NCI-H82 treated with DMSO at 0.1 percent for 48 hours (cell line): ENCODE measurements around the gene LRP2BP.
A peak's percentile ranks its signal among the peaks of the same experiment; 100 is the strongest.

Experiments
- DNase-seq: peaks from one replicate; lab custom pipeline; 2025; ENCODE audit not compliant: unreplicated experiment; lab: John Stamatoyannopoulos, UW

Gene LRP2BP

DNA sequence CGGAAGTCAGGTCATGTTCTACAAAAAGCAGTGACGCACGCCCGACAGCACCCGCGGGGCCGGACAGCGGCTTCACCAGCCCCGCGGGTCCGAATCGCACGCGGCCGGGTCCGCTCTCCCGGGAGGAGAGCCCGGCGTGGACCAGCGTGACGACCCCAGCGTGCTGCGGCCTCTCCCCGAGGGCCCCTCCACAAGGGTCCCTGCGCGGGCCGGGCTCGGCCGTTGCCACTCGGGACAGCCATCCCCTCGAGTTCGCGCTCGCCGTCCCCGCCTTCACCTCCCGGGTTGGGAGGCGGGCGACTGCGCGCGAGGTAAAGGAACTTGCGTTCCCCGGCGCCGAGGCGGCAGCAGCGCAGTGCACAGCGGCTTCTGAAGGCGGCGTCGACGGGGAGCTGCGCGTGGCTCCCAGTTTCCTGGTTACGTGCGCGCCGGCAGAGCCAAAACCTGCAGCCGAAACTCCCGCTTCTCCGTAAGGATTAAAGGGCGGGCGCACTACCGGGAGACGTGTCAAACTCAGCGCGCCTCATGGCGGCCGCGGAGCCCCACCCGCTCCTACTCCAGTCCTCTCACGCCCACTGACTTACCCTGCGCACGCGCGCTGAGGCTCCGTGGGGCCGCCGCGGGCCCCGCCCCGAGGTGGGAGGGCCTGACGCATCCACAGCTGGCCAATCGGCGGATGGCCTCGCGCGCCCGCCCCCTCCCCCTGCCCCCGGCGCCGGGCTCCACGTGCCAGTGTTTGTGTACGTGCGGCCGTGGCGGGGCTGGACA lies 416 bp upstream of the LRP2BP start:
- peak; percentile 89 for DNase-seq

DNA sequence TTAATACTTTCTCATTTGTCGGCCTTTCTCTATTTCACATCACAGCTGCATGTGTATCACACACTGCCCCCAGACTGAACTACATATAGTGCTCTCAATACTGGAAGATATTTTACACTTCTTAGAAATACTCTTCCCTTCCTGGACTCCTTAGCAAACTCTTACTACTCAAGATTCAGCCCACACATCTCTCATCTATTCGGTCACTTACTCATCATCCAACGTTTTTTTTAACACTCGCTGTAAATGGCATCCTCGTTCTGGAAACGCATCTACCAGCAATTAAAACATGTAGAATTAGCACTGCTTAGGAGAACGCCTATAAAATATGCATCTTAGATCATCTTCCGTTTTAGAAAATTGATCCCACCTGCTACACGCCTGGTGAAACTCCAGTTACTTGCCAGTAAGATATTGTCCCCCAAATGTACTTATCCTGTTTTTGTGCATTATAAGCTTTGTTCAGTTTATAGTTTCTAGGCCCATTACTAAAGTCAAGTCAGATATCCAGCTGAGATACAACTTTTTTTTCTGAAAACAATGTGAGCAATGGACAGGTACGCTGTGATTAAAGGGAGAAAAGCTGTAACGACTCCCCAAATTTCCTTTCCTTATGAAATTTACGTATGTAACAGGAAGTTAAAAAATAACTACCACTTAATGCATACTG lies 1.0 kb downstream of the LRP2BP start:
- DNase-seq = no peak

GRCh38 chr4:185392156-185392555 lies 3.6 kb downstream of the LRP2BP start:
- no peak for DNase-seq

DNA sequence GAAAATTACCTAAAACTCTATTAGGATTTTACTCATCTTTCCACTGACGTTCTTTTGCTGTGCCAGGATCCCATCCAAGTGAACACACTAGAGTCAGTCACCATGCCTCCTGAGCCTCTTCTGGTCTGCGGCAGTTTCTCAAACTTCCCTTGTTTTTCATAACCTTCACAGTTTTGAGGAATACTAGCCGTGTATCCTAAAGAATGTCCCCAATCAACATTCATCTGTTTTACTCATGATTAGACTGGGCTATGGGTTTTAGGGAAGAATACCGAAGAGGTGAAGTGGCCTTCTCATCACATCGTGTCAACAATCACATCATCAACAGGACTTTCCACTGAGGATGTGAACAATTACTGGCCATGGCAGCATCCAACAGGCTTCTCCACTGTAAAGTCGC lies 4.8 kb downstream of the LRP2BP start:
- no peak for DNase-seq

- DNase-seq = no peak
Observed at GRCh38 chr4:185387957-185388356, 7.8 kb downstream of the LRP2BP start.

DNA sequence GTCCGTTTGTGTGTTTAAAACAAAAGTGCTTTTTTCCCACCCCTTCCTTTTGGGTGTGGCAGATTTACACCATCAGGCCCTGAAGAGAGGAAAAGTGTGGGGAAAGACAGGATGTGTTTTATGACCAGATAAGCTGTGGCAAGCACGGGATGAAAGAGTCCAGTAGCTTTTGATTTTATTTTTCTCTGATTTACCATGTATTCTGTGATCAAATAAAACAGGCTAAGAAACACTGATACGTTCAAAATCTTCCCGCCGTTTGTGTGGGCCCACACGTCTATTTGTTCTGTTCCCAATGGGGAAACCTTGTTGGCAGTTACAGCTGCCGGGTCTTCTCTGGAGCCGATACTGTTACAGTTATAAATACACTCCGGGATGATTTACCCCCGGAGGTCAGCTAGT lies 10.8 kb downstream of the LRP2BP start:
- no peak for DNase-seq

DNA sequence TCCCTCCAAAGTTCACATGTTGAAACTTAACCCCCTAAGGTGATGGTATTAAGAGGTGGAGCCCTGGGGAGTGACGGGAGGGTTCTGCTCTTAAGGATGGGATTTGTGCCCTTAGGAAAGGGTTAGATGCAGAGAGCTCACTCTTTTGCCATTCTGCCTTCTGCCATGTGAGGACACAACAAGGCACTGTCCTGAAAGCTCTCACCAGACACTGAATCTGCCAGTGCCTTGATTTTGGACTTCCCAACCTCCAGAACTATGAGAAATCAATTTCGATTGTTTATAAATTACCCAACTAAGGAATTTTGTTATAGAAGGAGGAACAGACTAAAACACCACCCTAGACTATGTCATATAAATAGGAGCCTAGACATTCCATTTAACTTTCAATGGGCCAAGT lies 11.7 kb downstream of the LRP2BP start:
- DNase-seq = no peak

- no peak for DNase-seq
Observed at GRCh38 chr4:185383451-185383850, 12.3 kb downstream of the LRP2BP start.

- DNase-seq = no peak
Observed at GRCh38 chr4:185382754-185383153, 13.0 kb downstream of the LRP2BP start.

DNA sequence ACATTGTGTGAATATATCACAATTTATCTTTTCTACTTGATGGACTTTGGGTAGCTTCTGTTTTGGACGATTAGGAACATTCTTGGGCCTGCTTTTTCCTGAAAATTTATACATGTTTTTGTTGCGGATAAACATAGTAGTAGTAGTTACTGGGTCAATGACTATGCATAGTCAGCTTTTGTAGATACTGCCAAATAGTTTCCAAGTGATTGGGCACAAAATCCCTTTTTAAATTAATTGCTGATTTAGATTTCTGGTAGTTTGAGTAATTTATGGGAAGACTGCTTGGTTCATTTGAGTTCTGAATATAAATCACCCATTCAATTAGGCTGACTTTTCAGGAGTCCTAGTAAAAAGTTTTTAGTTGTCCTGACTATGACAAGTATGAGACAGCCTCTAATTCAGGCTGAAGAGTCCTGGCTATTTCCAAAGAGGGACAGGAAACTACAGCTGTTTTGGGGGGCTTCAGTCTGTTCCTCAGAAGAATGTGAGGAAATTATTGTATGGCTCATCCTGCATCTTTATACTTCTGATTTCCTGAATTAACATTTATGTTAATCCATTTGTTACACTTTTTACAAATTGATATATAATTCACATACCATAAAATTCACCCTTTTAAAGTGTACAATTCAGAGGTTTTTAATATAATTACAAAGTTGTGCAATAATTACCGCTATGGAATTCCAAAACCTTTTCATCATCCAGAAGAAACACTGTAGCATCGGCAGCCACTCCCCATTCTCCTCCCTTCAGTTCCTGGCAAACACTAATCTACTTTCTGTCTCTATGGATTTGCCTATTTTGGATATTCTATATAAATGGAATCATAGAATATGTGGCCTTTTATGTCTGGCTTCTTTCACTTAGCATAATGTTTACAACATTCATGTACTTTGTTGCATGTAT lies 14.2 kb downstream of the LRP2BP start:
- no peak for DNase-seq

DNA sequence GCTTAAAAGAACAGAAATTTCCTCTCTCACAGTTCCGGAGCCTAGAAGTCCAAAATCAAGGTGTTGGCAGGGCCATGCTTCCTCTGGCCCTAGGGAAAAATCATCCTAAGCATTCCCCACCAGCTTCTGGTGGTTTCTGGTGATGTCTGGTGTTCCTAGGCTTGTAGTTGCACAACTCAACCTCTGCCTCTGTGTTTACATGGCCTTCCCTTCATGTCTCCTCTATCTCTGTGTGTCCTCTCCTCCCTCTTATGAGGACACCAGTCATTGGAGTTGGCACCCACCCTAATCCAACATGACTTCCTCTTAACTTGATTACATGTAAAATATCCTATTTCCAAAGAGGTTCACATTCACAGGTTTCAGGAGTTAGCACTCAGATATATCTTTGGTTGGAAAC lies 15.4 kb downstream of the LRP2BP start:
- no peak for DNase-seq

GRCh38 chr4:185379326-185380295 lies 16.1 kb downstream of the LRP2BP start:
- DNase-seq = no peak

DNA sequence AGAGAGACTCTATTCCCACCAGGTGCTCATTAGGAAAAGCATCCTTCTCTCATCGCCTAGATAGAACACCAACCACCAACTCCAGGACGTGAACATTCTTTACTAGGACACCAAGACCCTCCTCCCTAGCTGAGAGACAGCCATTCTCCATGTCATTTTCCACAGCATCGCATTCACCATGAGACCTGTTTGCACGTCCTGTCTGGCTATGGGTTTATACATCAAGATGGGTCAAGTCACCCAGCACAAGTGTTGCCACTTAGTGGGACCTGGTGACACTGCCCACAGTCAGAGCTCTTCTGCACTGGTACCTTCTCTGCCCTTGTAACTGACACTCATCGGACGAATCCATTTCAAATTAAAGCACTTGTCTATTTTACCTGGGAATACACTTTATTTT lies 17.5 kb downstream of the LRP2BP start:
- no peak for DNase-seq

- no peak for DNase-seq
Observed at GRCh38 chr4:185374573-185374972, 21.2 kb downstream of the LRP2BP start.

- DNase-seq = no peak
Observed at GRCh38 chr4:185374027-185374426, 21.7 kb downstream of the LRP2BP start.

DNA sequence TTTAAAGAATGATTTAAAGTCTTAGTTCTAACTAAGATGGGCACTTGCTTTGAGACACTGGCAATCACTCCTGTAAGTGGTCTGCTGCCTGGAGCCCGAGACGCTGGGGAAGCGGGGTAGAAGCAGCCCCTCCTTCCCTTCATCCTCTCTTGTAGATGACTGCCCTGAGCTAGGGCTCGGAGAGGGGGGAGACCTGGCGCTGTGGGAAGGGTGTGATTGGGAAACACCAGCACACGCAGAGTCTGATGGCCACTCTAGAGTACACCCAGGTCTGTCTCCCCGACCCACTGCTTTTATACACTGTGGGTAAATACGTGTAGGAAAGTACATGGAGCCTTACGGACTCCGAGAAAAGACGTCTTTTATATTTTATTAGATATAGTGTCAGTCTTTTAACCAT lies 24.0 kb downstream of the LRP2BP start:
- DNase-seq = no peak

- no peak for DNase-seq
Observed at GRCh38 chr4:185370268-185370949, 25.3 kb downstream of the LRP2BP start.

- no peak for DNase-seq
Observed at GRCh38 chr4:185369731-185370130, 26.0 kb downstream of the LRP2BP start.

GRCh38 chr4:185364886-185365285 lies 30.8 kb downstream of the LRP2BP start:
- no peak for DNase-seq

- DNase-seq = no peak
Observed at GRCh38 chr4:185363251-185363650, 32.5 kb downstream of the LRP2BP start.
